ENCODE measurements around the gene NAP1L4.
A peak's percentile ranks its signal among the peaks of the same experiment; 100 is the strongest.

Gene NAP1L4

DNA sequence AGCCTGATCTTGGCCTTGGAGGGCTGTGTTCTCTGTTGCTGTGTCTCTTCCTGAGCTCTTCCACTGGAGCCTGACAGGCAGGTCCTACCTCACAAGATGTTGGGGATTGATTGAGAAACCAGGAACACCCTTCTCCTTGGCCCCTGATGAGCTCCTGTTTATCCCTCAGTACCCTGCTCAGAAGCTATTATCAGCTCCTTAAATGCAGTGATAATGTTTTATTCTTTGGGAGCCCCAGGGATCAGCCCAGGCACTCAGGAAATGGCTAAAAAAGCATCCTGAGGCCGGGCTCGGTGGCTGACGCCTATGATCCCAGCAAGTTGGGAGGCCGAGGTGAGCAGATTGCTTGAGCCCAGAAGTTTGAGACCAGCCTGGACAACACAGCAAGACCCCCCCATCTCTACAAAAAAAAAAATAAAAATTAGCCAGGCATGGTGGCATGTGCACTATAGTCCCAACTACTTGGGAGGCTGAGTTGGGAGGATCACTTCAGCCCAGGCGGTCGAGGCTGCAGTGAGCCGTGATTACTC lies 58.0 kb downstream of the NAP1L4 start:
- no peak for DNase-seq

DNA sequence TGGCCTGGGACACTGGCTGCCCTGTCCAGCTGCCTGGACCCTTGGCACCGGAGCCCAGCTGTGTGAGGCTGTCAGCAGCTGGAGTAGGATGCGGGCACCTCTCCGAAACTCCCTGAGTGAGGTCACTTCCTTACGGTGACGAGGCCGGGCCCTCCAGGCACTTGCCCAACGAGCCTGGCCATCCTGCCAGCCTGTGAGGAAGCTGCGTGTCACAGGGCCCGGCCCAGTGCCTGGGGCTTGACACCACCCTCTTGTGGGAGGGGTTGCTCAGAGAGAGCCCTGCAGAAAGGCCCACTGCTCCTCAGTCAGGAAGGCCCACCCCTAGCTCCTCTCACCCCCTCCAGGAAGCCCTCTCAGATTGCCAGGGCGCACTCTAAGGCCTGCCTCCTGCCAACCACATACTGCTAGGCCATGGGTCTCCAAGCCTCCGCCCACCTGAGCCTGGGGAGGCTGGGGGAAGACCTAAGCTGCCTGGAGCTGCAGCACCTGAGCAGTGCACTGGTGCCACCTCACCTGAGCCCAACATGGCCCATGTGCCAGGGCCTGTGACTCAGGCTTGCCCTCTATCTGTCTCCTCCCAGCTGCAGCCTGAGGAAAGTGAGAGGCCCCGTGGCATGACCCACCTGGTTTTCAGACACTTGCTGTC lies 58.6 kb downstream of the NAP1L4 start:
- peak; percentile 40 for DNase-seq

DNA sequence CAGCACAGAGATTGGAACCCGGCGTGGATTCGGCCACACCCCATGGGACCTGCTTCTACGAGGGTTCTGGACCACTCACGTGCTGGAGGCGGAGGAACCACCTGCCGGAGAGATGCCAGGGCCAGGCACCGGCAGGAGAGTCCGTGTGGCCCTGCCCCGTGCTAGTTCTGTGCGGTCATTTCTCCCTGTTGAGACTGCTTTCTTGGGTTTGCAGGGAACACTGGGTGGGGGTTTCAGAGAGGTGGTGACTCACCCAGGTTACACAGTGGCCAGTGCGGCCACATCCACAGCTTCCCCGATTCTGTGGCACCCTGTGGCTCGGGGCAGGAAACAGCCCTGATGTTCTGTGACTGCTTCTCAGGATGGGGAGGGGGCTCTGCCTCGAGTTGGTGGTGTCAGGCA lies 59.3 kb downstream of the NAP1L4 start:
- DNase-seq: no peak

DNA sequence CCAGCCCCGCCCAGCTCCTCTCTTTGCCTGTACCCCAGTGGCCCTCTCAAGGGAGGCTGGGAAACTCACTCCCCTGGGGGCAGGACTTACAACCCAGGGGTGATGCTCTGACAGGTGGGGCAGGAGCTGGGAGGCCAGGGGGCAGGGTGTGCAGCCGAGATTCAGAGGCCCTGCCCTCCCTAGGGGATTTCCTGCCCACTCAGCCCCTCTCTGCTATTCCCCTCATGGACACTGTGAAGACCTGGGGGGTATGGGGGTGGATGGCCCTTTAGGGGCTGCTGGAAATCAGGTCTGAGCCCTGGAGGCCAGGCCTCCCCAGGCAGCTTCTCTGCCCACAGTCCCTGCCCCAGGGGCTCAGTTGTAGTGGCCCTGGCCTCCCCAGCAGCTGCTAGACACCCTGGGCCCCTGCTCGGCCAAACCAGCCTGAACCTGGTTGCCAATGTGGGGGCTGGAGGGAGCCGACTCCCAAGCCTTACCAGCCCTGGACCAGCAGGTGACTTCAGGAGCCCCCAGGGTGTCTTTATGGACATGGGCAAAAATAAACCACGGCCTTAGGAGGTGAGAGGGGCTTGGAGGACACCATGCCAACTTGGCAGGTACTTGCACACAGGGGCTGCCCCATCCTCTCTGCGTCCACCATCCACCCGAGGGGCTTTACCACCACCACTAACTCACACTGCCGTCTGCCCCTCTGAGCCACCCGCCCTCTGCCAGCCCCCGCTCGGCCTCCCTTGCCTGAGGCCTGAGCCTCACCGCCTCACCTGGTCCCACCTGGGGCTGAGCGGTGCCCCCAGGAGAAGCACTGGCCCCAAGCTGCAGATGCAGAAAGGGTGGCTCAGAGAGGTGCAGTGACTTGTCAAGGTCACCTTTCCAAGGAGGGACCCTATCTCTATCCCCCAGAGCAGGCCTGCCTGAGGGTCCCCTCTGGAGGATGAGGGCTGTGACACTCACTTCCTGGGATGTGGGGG lies 60.1 kb downstream of the NAP1L4 start:
- no peak for DNase-seq

DNA sequence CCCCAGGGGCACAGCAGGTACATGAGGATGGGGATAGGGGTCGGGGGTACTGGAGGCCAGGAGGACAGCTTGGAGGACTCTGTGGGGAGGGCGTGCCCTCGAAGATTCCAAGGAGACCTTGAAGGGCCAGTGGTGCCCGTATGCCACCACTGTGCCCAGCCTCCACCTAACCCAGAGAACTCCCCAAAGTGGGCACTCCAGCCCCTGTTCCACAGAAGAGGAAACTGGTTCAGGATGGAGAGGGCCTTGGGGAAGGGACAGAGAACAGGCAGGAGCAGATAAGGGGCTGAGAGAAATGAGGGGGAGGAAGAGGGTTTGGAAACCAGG lies 60.7 kb downstream of the NAP1L4 start:
- DNase-seq: no peak

DNA sequence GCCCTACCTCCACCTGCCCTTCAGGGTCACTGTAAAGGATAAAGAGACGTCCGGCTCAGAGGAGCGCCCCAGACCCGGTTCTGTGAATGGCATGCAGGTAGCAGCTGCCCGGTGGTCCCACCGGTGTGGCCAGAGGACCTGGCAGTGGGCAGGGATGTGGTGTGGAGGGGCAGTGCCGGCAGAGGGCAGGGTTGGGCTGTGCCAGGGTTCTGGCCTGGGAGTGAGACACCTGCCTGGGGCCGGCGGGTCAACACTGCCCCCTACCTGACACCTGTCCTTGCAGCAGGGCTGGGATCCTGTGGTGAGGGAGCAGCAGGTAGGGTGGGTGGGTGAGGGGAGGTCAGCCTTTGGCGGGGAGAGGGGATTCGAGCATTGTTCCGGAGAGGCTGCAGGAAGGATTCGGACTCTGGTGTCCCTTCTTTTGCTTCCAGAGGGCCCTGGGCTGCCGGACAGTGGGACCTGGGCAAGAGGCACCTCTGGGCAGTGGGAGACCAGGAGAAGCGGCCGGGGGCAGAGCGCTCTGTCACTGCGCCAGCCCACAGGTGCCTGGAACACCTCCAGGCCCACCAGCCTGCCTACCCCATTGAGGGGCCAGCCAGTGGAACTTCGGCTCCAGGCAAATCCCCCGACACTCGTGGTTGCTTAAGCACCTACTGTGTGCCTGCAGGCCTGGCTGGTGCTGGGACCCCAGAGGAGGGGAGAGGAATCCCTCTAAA lies 61.3 kb downstream of the NAP1L4 start:
- peak; percentile 67 for DNase-seq

DNA sequence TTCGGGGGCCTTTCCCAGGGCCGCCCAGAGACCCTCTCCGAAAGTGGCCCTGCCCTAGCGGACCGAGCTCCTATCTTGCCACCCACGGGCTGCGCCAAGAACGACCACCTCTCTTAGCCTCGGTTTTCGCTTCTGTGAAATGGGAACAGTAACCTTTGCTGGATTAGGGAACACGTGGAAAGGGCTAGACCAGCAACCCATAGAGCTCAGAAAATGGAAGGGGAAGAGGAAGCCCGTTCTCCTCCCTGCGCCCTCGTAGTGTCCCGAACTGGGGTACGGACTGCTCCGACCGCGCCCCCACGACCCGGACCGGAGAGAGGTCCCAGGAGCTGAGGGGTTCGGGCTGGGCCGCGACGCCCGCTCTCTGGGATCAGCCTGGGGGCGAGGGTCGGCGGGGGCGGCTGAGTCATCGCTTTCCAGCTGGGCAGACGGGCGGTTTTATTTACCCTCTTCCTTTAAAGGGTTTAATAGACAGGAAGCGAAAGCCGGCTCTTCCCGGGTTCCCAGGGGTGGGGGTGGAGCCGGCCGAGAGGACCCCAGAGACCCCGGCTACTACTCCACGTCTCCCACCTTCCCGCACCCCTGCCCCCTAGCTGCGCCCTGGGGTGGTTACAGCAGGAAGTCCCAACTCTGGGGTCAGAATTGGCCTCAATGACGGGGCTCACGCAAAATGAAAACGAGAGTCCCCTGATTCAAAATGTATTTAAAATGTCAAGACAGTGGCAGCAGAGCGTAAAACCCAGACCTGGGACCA lies 62.0 kb downstream of the NAP1L4 start:
- peak; percentile 50 for DNase-seq

DNA sequence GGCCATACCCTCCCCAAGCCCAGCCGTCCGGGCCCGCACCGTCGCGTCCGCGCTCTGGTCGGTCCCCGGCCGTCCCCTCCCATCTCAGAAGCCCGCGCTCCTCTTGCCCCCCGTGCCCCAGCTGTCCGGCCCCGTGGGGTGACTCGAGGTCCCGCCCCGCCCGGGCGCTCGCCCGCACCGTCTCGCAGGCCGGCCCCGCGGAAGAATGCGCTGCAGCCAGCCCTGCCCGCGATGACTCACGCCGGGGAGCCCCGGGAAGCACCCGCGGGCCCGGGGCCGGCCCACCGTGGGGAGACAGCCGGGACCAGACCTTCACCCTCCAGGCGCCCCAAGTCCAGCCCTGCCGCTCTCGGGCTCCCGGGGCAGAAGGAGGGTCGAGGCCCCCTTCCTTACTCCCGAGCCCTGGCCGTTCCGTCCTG lies 62.6 kb downstream of the NAP1L4 start:
- peak; percentile 46 for DNase-seq

DNA sequence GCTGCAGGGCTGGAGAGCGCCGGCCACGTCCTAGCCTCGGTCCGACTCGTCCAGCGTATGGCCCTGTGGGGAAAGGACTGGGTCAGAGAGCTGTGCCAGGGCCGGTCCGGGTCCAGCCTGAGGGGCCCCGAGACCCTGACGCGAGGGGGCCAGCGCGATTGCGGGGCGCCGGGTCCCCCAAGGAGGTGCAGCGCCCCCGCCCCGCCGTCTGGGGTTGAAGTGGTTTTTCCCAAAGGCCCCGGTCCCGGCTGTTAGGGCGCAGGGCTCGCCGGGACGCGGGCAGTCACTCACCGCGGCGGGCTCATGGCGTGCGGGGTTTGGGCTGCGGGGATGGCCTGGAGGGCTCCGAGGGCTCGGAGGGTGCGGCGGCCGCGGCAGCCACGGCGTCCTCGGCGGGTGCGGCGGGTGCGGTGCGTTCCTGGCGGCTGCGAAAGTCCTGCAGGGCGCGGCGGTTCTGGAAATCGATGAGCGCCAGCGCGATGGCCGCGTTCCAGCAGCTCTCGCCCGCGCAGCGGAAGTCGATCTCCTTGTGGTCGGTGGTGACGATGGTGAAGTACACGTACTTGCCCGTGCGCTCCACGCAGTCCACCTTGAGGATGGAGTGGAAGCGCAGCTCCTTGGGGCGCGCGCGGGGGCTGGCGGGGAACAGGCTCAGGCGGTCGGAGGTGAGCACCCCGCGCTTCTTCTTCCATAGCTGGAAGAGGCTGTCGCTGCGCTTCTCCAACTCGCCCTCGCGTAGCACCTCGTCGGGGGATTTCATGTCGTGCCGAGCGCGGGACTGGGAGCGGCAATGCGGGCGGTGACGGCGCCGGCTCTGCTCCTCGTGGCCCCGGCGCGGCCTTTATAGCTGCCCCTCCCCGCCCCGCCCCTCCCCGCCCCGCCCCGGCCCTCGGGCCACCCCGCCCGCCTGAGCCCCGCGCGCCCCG lies 63.3 kb downstream of the NAP1L4 start, which contains the start of gene PHLDA2:
Gene PHLDA2, minus strand, starts transcription at position 816 of the 926 bp plus-strand sequence. Its CDS starts 56 bp downstream, at position 760.
- peak; percentile 69 for DNase-seq

DNA sequence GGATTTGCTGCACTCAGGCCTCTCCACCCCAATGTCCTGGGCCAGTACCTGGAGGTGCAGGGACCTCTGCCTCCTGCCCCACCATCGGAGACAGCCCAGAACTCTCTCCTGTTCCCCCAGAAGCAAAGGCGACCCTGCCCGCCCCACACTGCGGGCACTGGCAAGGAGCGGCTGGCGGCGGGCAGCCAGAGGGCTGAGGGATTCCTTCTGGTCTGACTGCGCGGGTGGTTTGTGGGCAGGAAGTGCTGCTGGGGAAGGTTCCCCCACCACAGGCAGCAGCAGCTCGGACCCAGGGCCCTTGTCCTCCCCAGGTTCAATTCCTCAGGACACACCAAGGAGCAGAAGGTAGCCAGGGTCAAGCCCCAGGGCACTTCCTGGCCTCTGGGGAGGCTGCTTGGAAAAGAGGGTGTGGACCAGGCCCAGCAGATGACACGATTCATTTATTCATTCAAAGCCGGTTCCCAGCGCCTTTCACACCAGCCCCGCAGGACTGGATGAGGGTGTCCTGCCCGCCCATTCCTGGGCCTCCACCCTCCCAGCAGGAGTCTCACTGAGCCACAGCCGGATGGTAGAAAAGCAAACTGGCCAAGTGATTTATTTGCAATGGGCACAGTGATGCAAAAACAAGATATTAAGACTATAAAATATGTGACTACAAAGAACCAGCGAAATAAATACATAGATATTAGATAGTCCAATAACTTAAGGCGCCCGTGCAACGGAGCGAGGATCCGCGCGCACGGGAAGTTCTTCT lies 64.1 kb downstream of the NAP1L4 start:
- DNase-seq: no peak

DNA sequence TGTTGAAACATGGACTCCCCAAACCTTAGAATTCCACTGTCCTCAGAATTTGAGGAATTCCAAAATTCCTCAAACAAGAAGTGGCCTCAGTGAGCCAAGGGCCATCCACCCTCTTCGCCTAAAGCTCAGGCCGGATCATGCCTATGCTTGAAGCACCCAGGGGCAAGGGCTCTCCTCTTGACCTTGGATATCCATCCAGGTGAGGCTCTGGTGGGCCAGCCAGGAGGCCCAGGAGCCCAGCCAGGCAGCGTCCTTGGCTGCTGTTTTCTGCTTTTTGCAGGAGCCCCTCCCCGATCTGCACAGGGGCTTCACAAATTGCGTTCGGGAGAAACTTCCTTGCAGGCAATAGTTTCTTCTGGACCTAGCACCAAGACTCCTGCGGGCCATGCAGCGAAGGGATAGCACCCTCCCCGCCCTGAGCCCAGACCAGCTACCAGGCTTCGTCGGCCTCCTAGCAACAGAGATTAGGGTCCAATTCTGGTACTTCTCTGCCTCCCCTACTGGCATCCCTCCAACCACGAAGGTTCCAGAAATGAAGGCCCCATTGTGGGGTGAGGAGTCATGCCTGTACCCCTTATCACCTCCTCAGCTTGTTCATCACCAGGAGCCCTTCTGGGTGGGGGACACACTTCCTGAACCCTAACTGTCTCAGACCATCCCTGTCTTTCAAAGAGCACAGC lies 64.9 kb downstream of the NAP1L4 start:
- DNase-seq: no peak

DNA sequence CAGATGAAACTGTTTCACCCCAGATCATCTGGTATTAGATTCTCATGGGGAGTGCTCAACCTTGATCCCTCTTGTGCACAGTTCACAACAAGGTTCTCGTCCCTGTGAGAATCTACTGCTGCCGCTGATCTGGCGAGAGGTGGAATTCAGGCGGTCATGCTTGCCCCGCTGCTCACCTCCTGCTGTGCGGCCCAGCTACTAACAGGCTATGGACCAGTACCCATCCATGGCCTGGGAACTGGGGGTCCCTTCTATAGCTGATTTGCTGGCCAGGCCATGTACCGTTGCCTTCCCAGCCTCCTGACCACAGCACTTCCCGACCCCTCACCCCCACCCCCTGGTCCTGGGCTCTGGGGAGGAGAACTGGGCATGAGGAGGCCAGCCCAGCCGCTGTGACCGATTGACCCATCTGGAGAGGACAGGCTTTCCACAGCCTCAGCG lies 65.5 kb downstream of the NAP1L4 start:
- DNase-seq: no peak

DNA sequence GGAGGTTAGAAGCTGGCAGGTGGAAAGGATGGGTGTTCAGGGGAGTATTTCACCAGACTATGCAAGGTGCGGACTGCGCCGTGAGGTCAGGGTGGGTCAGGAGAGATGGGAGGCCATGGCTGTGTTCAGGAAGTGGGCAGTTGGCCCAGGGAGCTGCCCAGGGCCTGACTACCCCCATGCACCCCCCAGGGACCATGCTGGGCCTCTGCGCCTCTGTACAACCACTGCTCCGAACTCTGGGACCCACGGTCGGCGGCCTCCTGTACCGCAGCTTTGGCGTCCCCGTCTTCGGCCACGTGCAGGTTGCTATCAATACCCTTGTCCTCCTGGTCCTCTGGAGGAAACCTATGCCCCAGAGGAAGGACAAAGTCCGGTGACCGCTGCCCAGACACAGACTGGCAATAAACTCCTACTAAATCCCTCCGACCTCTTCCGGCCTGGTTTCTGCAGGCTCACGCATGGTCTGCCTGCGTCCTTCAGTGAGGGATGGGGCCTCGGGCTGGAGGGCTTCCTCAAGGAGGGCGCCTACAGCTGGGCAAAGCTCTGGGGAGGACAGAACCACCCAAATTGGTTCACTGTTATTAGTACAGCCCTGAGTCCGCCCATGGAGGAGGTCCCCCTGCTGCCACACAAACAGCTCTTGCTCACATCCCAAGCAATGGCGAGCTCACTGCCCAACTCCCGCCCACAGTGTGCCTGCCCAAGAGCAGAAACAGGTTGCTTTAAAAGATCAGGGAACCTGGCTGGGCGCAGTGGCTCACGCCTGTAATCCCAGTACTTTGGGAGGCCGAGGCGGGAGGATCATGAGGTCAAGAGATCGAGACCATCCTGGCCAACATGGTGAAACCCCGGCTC lies 67.1 kb downstream of the NAP1L4 start:
- DNase-seq: no peak

DNA sequence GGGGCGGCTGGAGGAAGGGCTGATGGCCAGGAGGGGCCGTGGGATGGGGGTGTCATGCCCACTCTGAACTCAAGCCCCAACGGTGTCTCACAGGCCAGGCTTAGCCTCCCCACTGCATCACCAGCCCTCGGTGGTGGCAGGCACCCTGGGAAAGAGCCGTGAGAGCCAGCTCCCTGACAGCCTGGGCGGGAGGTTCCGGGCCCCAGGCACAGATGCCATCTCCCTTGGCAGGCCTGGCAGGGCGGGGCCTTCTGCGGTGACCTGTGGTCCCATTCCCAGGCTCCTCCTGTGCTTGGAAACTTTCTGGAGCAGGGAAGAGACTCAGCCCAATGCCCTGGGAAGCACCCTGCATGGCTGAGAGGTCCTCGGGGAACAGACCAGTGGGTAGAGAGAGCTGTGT lies 67.7 kb downstream of the NAP1L4 start:
- no peak for DNase-seq

DNA sequence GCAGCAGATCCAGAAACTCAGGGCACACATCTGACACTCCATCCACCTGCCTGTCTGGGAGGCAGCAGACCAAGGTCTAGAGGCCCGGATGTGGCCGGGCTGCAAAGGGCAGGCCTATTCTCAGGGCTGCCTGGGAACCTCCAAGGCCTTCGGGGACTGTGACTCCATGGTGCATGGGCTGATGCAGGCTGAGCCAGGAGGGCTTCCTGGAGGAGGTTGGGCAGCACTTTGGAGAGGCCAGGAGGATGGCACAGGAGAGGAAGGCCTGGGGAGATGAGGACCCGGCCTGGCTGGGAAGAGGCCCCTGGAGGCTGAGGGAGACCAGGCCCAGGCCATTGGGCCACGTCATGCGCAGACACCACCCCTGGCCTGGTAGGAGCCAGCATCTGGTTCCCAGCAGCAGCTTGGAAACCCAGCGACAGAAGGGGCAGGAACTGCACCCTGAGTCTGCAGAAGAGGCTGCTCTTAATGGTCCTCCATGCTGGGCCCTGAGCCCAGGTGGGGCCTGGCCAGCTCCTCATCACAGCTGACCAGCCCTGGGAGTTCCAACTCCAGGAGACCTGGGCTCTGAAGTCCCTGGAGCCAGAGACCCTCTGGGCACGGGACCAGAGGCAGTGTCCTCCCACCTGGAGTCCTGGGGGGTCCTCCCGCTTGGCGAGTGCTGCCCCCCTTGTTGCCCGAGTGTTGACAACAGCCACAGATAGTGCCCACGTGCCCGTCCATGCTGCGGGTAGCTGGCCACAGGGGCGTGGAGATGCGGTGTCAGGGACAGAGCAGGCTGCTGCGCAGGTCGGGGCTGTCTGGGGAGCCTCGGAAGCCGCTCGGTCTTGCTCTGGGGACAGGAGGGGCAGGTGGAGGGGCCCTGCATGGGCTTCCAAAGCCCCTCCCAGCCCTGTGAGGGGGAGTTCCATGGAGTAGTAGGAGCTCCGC lies 68.4 kb downstream of the NAP1L4 start:
- no peak for DNase-seq

DNA sequence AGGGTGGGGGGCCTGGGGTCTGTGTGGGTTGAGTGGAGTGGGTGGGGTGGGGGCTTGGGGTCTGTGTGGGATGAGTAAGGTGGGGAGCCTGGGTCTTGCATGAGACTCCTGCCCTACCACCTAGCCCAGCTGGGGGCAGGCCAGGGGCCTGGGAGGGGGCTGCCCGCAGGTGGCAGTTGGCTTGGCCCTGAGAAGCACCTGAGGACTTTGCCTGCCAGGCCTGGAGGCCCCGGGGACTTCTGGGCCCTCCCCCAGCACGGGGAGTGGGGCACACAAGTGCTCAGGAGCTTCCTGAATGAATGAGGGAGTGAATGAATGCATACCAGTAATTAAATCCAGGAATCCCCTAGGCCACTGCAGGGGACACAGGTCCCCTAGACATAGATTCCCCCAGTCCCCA lies 69.5 kb downstream of the NAP1L4 start:
- DNase-seq: no peak

DNA sequence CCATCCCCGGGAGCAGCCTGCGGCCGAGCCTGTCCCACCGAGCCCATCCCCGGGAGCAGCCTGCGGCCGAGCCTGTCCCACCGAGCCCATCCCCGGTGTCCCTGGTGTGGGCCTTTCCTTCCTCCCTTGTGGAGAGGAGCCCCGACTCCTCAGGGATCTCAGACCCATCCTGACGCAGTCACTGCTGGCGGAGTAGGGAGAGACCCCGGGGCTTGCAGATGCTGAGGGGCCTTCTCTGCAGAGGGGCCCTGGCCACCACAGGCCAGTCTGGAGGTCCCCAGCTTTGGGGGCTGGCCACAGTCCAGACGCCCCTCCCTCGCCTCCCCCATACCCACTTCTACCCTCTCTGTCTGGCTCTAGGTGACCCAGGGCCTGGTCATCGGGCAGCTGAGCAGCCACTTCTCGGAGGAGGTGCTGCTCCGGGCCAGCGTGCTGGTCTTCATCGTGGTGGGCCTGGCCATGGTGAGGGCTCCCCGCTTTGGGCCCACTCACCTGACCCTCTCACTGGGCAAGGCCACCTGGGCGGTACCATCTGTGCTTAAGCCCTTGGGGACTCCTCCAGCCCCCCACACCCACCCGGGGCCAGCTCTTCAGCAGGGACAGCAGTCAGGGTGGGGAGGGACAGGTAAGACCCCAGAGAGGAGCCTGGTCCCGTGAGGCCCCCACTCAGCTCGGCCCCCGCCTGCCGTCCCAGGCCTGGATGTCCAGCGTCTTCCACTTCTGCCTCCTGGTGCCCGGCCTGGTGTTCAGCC lies 70.2 kb downstream of the NAP1L4 start:
- no peak for DNase-seq

Data from CD4-positive, alpha-beta T cell treated with Interleukin-17A for 4 hours (primary cell).